ENCODE data around the gene ZNF662. TPM values are rescaled to one million over a fixed set of nuclear protein-coding genes. Genes with fewer than 3 reads are reported as not detected.
A peak's percentile ranks its signal among the peaks of the same experiment; 100 is the strongest.

ZNF662 gene
- total and polyA plus RNA-seq, 9 donors = 10.5 to 19.8 (median 14.8) TPM

DNA sequence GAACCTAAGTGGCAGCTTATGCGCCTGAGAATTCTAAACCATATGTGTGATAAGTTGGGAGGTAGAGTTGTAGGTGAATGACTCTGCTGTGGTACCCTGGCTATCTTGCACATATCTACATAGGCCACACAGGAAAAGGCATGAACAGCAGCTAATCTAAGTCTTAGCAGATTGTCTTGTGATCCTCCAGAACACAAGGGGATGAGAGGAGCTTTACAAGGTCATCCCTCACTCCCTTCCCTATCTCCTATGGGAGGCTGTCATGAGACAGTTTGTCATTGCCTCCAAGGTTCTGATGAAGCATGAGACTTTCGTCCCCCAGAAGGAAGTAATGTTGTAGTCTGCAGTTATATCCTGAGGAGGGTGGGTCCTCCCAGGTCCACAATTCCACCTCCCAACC is 3.7 kb upstream of the ZNF662 start:
- H3K36me3 ChIP-seq (ENCODE audit: control insufficient read depth, insufficient read depth, low read length) = no peaks in the 10 kb centered on the region
- no peak overlapping the region for H3K27ac ChIP-seq (ENCODE audit: low read length)
- no peaks in the 10 kb centered on the region for H3K9me3 ChIP-seq (replicated peaks; ENCODE audit: control insufficient read depth, low read depth, low read length)
- H3K4me1 ChIP-seq (ENCODE audit: control insufficient read depth, insufficient read depth, low read length) = peaks cover 11% of the 10 kb centered on the region
- H3K27me3 ChIP-seq (ENCODE audit: control insufficient read depth, insufficient read depth, low read length) = no peaks in the 10 kb centered on the region
- H3K4me3 ChIP-seq (ENCODE audit: low read length) = no peak overlapping the region
- no CpG with 5 or more reads among the region's 2 CpGs for WGBS (ENCODE audit: insufficient coverage)
- no peak for DNase-seq

DNA sequence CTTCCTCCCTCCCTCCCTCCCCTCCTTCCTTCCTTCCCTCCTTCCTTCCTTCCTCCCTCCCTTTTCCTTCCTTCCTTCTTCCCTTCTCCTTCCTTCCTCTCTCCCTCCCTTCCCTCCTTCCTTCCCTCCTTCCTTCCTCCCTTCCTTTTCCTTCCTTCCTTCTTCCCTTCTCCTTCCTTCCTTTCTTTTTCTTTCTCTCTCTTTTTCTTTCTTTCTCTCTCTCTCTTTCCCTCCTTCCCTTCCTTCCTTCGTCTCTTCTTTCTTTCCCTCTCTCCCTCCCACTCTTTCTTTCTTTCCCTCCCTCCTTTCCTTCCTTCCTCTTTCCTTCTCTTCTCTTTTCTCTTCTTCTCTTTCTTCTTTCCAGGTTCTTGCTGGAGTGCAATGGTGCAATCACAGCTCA is 1.9 kb upstream of the ZNF662 start:
- Histone ChIP-seq H3K9me3 (replicated peaks; ENCODE audit: control insufficient read depth, low read depth, low read length) (no peaks in the 10 kb centered on the region), H3K27ac (ENCODE audit: low read length) (no peak overlapping the region), H3K36me3 (ENCODE audit: control insufficient read depth, insufficient read depth, low read length) (peaks cover 11% of the 10 kb centered on the region), H3K4me3 (ENCODE audit: low read length) (no peak overlapping the region), H3K4me1 (ENCODE audit: control insufficient read depth, insufficient read depth, low read length) (peaks cover 12% of the 10 kb centered on the region), H3K27me3 (ENCODE audit: control insufficient read depth, insufficient read depth, low read length) (no peaks in the 10 kb centered on the region)
- DNase-seq = no peak
- 63% methylated on average over 1 of the region's 1 CpG for WGBS (ENCODE audit: insufficient coverage)

DNA sequence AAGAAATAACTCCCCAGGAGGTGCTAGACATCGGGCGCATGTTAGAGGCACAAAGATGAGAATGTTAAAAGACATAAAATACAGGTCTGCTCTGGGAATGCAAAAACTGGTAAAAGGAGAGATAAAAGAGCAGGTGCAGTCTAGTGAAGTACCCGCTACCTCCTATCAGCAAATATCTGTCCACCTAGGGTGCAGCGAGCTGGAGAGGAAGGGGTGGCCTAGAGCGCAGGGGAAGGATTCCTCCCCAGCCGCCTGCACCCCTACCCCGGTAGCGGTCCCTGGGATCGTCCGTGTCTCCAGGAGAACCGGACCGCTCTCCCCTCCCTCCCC is 237 bp upstream of the ZNF662 start:
- peak overlapping the region; percentile 33 for H3K27ac ChIP-seq (ENCODE audit: low read length)
- no peaks in the 10 kb centered on the region for H3K27me3 ChIP-seq (ENCODE audit: control insufficient read depth, insufficient read depth, low read length)
- WGBS (ENCODE audit: insufficient coverage) = 0% methylated on average over 8 of the region's 12 CpGs
- no peak for DNase-seq
- no peaks in the 10 kb centered on the region for H3K9me3 ChIP-seq (replicated peaks; ENCODE audit: control insufficient read depth, low read depth, low read length)
- peaks cover 12% of the 10 kb centered on the region for H3K4me1 ChIP-seq (ENCODE audit: control insufficient read depth, insufficient read depth, low read length)
- peak overlapping the region; percentile 72 for H3K4me3 ChIP-seq (ENCODE audit: low read length)
- H3K36me3 ChIP-seq (ENCODE audit: control insufficient read depth, insufficient read depth, low read length) = peaks cover 19% of the 10 kb centered on the region

DNA sequence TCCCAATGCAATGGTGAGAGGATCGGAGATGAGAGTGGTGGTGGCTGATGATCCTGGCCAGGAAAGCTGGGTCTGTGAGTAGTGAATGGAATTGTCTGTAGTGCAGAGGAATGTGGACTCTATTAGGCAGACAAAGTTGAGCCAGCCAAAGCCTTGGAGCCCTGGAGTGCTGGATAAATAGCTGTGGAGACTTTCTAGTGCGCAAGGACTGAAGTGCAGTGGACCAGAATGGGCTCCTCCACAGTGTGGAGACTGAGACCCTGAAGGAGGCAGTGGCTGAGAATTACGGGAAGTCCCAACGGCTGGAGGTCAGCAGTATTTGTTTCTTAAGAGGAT is 874 bp downstream of the ZNF662 start:
- Histone ChIP-seq H3K9me3 (replicated peaks; ENCODE audit: control insufficient read depth, low read depth, low read length) (peaks cover 6% of the 10 kb centered on the region), H3K4me1 (ENCODE audit: control insufficient read depth, insufficient read depth, low read length) (peaks cover 12% of the 10 kb centered on the region), H3K27ac (ENCODE audit: low read length) (no peak overlapping the region), H3K27me3 (ENCODE audit: control insufficient read depth, insufficient read depth, low read length) (no peaks in the 10 kb centered on the region), H3K4me3 (ENCODE audit: low read length) (peak overlapping the region; percentile 72), H3K36me3 (ENCODE audit: control insufficient read depth, insufficient read depth, low read length) (peaks cover 30% of the 10 kb centered on the region)
- peak; percentile 20 for DNase-seq
- WGBS (ENCODE audit: insufficient coverage) = 57% methylated on average over 4 of the region's 4 CpGs

DNA sequence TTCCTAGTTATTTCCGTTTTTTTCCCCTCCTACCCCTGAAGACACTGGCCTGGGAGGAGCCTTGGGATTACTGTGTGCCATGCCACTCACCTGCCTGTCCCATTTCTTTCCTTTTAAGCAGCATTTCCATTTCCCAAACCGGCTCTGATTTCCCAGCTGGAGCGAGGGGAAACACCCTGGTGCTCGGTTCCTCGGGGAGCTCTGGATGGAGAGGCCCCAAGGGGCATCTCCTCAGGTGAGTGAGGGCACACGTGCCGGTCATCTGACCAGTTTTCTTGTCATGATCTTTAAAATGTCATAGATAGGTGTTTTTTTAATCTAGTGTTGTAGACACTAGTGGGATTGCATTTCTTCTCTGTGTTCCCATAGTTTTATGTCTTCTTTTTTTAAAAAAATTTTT is 2.7 kb downstream of the ZNF662 start:
- peaks cover 14% of the 10 kb centered on the region for H3K9me3 ChIP-seq (replicated peaks; ENCODE audit: control insufficient read depth, low read depth, low read length)
- DNase-seq = no peak
- WGBS (ENCODE audit: insufficient coverage) = 98% methylated on average over 5 of the region's 7 CpGs
- no peaks in the 10 kb centered on the region for H3K27me3 ChIP-seq (ENCODE audit: control insufficient read depth, insufficient read depth, low read length)
- no peak overlapping the region for H3K27ac ChIP-seq (ENCODE audit: low read length)
- H3K4me1 ChIP-seq (ENCODE audit: control insufficient read depth, insufficient read depth, low read length) = peaks cover 12% of the 10 kb centered on the region
- no peak overlapping the region for H3K4me3 ChIP-seq (ENCODE audit: low read length)
- peaks cover 38% of the 10 kb centered on the region for H3K36me3 ChIP-seq (ENCODE audit: control insufficient read depth, insufficient read depth, low read length)

DNA sequence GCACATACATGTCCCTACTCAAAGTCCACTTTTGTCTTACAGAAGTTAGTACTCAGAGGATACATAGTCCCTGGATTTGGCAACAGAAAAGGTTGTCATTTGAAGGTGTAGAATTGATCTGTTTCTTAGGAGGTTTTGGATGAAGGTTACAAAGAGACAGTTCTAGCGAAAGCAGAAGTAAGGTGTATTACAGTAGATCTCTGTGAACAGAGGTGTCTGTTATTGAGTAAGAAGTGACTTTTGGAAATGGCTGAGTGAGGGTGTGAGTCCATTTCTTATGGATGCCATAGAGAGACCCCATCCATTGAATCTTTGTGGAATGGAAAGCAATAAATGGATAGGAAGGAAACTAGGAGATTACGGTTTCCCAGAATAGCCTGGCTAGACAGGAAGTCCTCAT is 5.6 kb downstream of the ZNF662 start:
- no peak for DNase-seq
- Histone ChIP-seq H3K27me3 (ENCODE audit: control insufficient read depth, insufficient read depth, low read length) (no peaks in the 10 kb centered on the region), H3K9me3 (replicated peaks; ENCODE audit: control insufficient read depth, low read depth, low read length) (peaks cover 41% of the 10 kb centered on the region), H3K36me3 (ENCODE audit: control insufficient read depth, insufficient read depth, low read length) (peaks cover 57% of the 10 kb centered on the region), H3K4me3 (ENCODE audit: low read length) (no peak overlapping the region), H3K4me1 (ENCODE audit: control insufficient read depth, insufficient read depth, low read length) (peaks cover 7% of the 10 kb centered on the region), H3K27ac (ENCODE audit: low read length) (no peak overlapping the region)
- 100% methylated on average over 1 of the region's 2 CpGs for WGBS (ENCODE audit: insufficient coverage)

DNA sequence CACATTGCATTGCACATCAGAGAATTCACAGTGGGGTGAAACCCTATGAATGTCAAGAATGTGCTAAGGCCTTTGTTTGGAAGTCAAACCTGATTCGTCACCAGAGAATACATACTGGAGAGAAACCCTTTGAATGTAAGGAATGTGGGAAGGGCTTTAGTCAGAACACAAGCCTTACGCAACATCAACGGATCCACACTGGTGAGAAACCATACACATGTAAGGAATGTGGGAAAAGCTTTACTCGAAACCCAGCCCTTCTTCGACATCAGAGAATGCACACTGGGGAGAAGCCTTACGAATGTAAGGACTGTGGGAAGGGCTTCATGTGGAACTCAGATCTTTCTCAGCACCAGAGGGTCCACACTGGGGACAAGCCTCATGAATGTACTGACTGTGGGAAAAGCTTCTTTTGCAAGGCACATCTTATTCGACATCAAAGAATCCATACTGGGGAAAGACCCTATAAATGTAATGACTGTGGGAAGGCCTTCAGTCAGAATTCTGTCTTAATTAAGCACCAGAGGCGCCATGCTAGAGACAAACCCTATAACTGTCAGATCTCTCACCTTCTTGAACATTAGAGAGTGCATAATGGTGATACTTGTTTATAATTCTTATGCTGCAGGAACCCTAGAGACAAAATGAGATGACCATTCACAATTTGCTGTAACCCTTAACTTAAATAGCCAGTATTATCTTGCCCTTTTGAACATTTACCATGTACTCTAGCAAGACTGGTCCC is 9.0 kb downstream of the ZNF662 start:
- WGBS (ENCODE audit: insufficient coverage) = 97% methylated on average over 6 of the region's 8 CpGs
- H3K9me3 ChIP-seq (replicated peaks; ENCODE audit: control insufficient read depth, low read depth, low read length) = peaks cover 67% of the 10 kb centered on the region
- H3K27ac ChIP-seq (ENCODE audit: low read length) = no peak overlapping the region
- DNase-seq = no peak
- no peak overlapping the region for H3K4me3 ChIP-seq (ENCODE audit: low read length)
- peaks cover 42% of the 10 kb centered on the region for H3K36me3 ChIP-seq (ENCODE audit: control insufficient read depth, insufficient read depth, low read length)
- no peaks in the 10 kb centered on the region for H3K4me1 ChIP-seq (ENCODE audit: control insufficient read depth, insufficient read depth, low read length)
- H3K27me3 ChIP-seq (ENCODE audit: control insufficient read depth, insufficient read depth, low read length) = no peaks in the 10 kb centered on the region

DNA sequence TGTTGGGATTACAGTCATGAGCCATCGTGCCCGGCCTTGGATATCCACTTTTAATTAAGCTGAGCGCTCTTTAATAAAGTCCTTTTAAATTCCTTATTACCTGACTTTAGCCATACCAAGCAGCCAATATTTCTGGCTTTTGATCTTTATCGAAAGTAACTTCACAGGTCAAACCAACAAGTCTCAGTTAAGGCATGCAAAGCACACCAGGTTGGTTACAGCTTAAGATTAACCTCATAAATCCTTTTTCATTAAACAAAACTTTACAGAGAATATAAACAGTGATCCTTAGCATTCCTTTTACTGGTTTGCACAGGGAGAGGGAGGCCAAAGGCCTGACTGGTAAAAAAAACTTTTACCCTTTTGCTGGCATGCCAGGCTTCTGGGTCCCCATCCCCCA is 17.7 kb downstream of the ZNF662 start:
- no peaks in the 10 kb centered on the region for H3K27me3 ChIP-seq (ENCODE audit: control insufficient read depth, insufficient read depth, low read length)
- no peak for DNase-seq
- no peak overlapping the region for H3K4me3 ChIP-seq (ENCODE audit: low read length)
- H3K9me3 ChIP-seq (replicated peaks; ENCODE audit: control insufficient read depth, low read depth, low read length) = peaks cover 14% of the 10 kb centered on the region
- 92% methylated on average over 4 of the region's 4 CpGs for WGBS (ENCODE audit: insufficient coverage)
- H3K36me3 ChIP-seq (ENCODE audit: control insufficient read depth, insufficient read depth, low read length) = no peaks in the 10 kb centered on the region
- no peak overlapping the region for H3K27ac ChIP-seq (ENCODE audit: low read length)
- no peaks in the 10 kb centered on the region for H3K4me1 ChIP-seq (ENCODE audit: control insufficient read depth, insufficient read depth, low read length)

DNA sequence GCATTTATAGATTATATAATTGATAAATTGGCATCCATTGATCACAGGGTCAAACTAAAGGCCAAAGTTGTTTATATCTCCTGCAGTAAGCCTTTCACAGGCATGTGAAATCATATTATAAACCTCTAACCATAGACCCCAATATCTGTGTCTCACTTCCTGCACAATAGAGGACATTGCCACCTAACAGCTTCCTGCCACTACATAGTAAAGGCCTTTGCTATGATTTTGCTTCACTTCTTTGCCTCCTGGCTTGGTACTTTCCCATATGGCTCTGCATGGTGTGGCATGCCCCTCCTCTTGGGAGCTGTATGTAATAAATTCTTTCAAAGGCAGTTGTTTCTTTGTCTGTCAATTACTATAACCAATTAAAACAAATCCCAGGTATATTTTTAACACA is 20.4 kb downstream of the ZNF662 start:
- no peak overlapping the region for H3K4me3 ChIP-seq (ENCODE audit: low read length)
- peaks cover 2% of the 10 kb centered on the region for H3K9me3 ChIP-seq (replicated peaks; ENCODE audit: control insufficient read depth, low read depth, low read length)
- H3K36me3 ChIP-seq (ENCODE audit: control insufficient read depth, insufficient read depth, low read length) = no peaks in the 10 kb centered on the region
- H3K27ac ChIP-seq (ENCODE audit: low read length) = no peak overlapping the region
- DNase-seq = no peak
- H3K4me1 ChIP-seq (ENCODE audit: control insufficient read depth, insufficient read depth, low read length) = no peaks in the 10 kb centered on the region
- H3K27me3 ChIP-seq (ENCODE audit: control insufficient read depth, insufficient read depth, low read length) = no peaks in the 10 kb centered on the region

DNA sequence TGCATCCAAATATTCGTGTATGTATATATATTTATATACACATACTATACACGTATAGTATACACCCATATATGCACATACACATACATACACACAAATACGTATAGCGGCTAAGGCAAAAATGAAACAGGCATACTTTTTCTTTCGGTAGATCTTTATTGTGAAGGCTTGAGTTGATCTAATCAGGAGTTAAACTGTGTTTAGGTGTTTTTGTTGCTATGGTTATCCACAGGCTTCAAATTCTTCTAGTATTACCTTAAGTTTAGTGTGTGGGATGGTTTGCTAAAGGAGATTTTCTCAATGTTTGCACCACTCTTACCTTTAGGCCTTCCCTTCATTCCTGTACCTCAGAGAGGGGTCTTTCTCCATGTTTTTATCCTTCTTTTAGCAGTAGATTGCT is 28.2 kb downstream of the ZNF662 start:
- Histone ChIP-seq H3K4me1 (ENCODE audit: control insufficient read depth, insufficient read depth, low read length) (no peaks in the 10 kb centered on the region), H3K4me3 (ENCODE audit: low read length) (no peak overlapping the region), H3K27ac (ENCODE audit: low read length) (no peak overlapping the region), H3K27me3 (ENCODE audit: control insufficient read depth, insufficient read depth, low read length) (no peaks in the 10 kb centered on the region), H3K36me3 (ENCODE audit: control insufficient read depth, insufficient read depth, low read length) (no peaks in the 10 kb centered on the region), H3K9me3 (replicated peaks; ENCODE audit: control insufficient read depth, low read depth, low read length) (no peaks in the 10 kb centered on the region)
- no CpG with 5 or more reads among the region's 5 CpGs for WGBS (ENCODE audit: insufficient coverage)
- DNase-seq = no peak

DNA sequence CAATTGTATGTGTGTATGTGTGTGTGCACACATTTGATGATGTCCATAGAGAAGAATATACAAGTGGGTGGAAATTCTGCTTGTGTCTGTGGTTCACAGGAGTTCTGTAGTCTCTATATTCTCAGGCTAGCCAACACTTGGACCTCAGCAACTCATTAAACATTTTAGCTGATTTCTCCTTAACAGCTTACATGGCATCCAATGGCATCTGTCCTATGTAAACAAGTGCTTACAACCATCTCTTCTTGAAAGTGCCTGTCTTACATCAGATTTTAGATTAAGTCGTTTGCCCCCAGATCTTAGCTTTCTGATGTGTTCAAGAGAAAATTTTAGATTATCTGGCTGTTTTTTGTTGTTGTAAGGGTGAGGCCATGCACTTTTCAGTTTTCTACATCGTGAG is 29.0 kb downstream of the ZNF662 start:
- DNase-seq = no peak
- Histone ChIP-seq H3K4me3 (ENCODE audit: low read length) (no peak overlapping the region), H3K27ac (ENCODE audit: low read length) (no peak overlapping the region), H3K27me3 (ENCODE audit: control insufficient read depth, insufficient read depth, low read length) (no peaks in the 10 kb centered on the region), H3K4me1 (ENCODE audit: control insufficient read depth, insufficient read depth, low read length) (no peaks in the 10 kb centered on the region), H3K36me3 (ENCODE audit: control insufficient read depth, insufficient read depth, low read length) (no peaks in the 10 kb centered on the region), H3K9me3 (replicated peaks; ENCODE audit: control insufficient read depth, low read depth, low read length) (no peaks in the 10 kb centered on the region)
- no CpG with 5 or more reads among the region's 2 CpGs for WGBS (ENCODE audit: insufficient coverage)

Data from muscle of leg (tissue), 11 donors.